ENCODE data around the gene NUDT6. TPM values are rescaled to one million over a fixed set of nuclear protein-coding genes. Genes with fewer than 3 reads are reported as not detected.

NUDT6 gene
- total RNA-seq, 1 donor from 2014 or later: 11.6 TPM

GRCh38 chr4:122914938-122915337, 7.5 kb downstream of the NUDT6 start:
- no peak overlapping the region for H3K4me3 ChIP-seq
- no peak overlapping the region for H3K27ac ChIP-seq
- H3K36me3 ChIP-seq: no peaks in the 10 kb centered on the region
- H3K9me3 ChIP-seq: no peaks in the 10 kb centered on the region
- no peak for DNase-seq (ENCODE audit: low spot score in 2 of 2)
- TF ChIP-seq CTCF (IDR thresholded peaks at IDR 0.05): no peak
- no peaks in the 10 kb centered on the region for H3K4me1 ChIP-seq
- no peaks in the 10 kb centered on the region for H3K27me3 ChIP-seq
- intact Hi-C loops (cut with DNase I): loop anchor here (1.0 to 10.0 kb wide), 3 partner anchors 158 to 250 kb away; partner anchors contain the start of gene BBS12

GRCh38 chr4:122914292-122914904, 8.0 kb downstream of the NUDT6 start:
- intact Hi-C loops (cut with DNase I): loop anchor here (1.0 to 10.0 kb wide), 3 partner anchors 157 to 250 kb away; partner anchors contain the start of gene BBS12

GRCh38 chr4:122912810-122913575, 9.4 kb downstream of the NUDT6 start:
- Histone ChIP-seq H3K4me3 (no peak overlapping the region), H3K9me3 (no peaks in the 10 kb centered on the region), H3K36me3 (no peaks in the 10 kb centered on the region), H3K27me3 (no peaks in the 10 kb centered on the region), H3K27ac (no peak overlapping the region), H3K4me1 (no peaks in the 10 kb centered on the region)
- DNase-seq (ENCODE audit: low spot score in 2 of 2): no peak
- TF ChIP-seq CTCF (IDR thresholded peaks at IDR 0.05): no peak
- intact Hi-C loops (cut with DNase I): loop anchor here (10.0 kb wide), 1 partner anchor 248 kb away; no protein-coding TSS in a partner anchor

More at GRCh38 chr4:122914292-122914904, 8.0 kb downstream of the NUDT6 start:
- H3K27me3 ChIP-seq: no peaks in the 10 kb centered on the region
- H3K36me3 ChIP-seq: no peaks in the 10 kb centered on the region
- H3K9me3 ChIP-seq: no peaks in the 10 kb centered on the region
- no peaks in the 10 kb centered on the region for H3K4me1 ChIP-seq
- no peak overlapping the region for H3K27ac ChIP-seq
- H3K4me3 ChIP-seq: no peak overlapping the region
- DNase-seq (ENCODE audit: low spot score in 2 of 2): no peak
- TF ChIP-seq CTCF (IDR thresholded peaks at IDR 0.05): peak in 2 of 3 experiments; percentile 14 to 57

GRCh38 chr4:122911588-122911987, 10.8 kb downstream of the NUDT6 start:
- TF ChIP-seq CTCF (IDR thresholded peaks at IDR 0.05): no peak
- Histone ChIP-seq H3K36me3 (no peaks in the 10 kb centered on the region), H3K27me3 (no peaks in the 10 kb centered on the region), H3K4me1 (no peaks in the 10 kb centered on the region), H3K9me3 (no peaks in the 10 kb centered on the region), H3K27ac (no peak overlapping the region), H3K4me3 (no peak overlapping the region)
- no peak for DNase-seq (ENCODE audit: low spot score in 2 of 2)
- intact Hi-C loops (cut with DNase I): loop anchor here (10.0 kb wide), 1 partner anchor 247 kb away; no protein-coding TSS in a partner anchor

GRCh38 chr4:122909683-122910082, 12.7 kb downstream of the NUDT6 start:
- Histone ChIP-seq H3K27me3 (no peaks in the 10 kb centered on the region), H3K4me3 (no peak overlapping the region), H3K27ac (no peak overlapping the region), H3K36me3 (no peaks in the 10 kb centered on the region), H3K4me1 (no peaks in the 10 kb centered on the region), H3K9me3 (no peaks in the 10 kb centered on the region)
- no peak for DNase-seq (ENCODE audit: low spot score in 2 of 2)
- TF ChIP-seq CTCF (IDR thresholded peaks at IDR 0.05): no peak
- intact Hi-C loops (cut with DNase I): loop anchor here (10.0 kb wide), 1 partner anchor 245 kb away; no protein-coding TSS in a partner anchor

All from ascending aorta (tissue), 2 donors.